Psoas muscle (tissue), 8 donors: Measurements from ENCODE around the gene TMPRSS11B. TPM values are rescaled to one million over a fixed set of nuclear protein-coding genes. Genes with fewer than 3 reads are reported as not detected.

ENCODE experiments used
- ATAC-seq, 4 donors: fragments of 200-7000 bp; cut with Tn5 transposase; one replicate each; pipeline ENCODE4 v1.9.1; 2020; ENCODE audit warnings: moderate library complexity in 3 of 4, mild to moderate bottlenecking in 2 of 4
- DNase-seq, 2 donors: peaks; one replicate each; pipeline ENCODE4 v3.0.0-alpha.2; 2020
- H3K27ac ChIP-seq: fragments of 200-600 bp; one replicate; pipeline ENCODE4 v1.8.0; 2022
- H3K27me3 ChIP-seq, 3 donors: fragments of 200-600 bp in 1 of 3; one replicate each; pipeline versions ENCODE4 v1.6.1 to v1.8.0; 2013 to 2022; ENCODE audit warnings: low read length in 2 of 3, mild to moderate bottlenecking in 2 of 3, moderate library complexity in 1 of 3; ENCODE audit not compliant: insufficient read depth in 3 of 3
- H3K36me3 ChIP-seq, 2 donors: fragments of 200-600 bp in 1 of 2; one replicate each; pipeline versions ENCODE4 v1.6.1 to v1.8.0; 2013 to 2022; ENCODE audit warnings: low read depth in 1 of 2, mild to moderate bottlenecking in 1 of 2, moderate library complexity in 1 of 2; ENCODE audit not compliant: insufficient read depth in 1 of 2
- H3K4me1 ChIP-seq: fragments of 200-600 bp; one replicate; pipeline ENCODE4 v1.8.0; 2022
- H3K4me3 ChIP-seq: fragments of 200-600 bp; one replicate; pipeline ENCODE4 v1.8.0; 2022; ENCODE audit warnings: mild to moderate bottlenecking
- H3K9me3 ChIP-seq: fragments of 200-600 bp; one replicate; pipeline ENCODE4 v1.8.0; 2022
- WGBS, 3 donors: extraction: QIAGEN DNeasy Blood & Tissue Kit; methylation state at CpG; one replicate each; pipeline versions ENCODE4 v1.1.6 to v1.1.7; 2013; 5-methylcytosine and 5-hydroxymethylcytosine counted together
- intact Hi-C, 2 donors: fragments of 100-400 bp; cut with DNase I; formaldehyde crosslinking; loops; one replicate each; pipeline versions ENCODE4 v1.11.0 to v1.14.2; 2022
- long read RNA-seq, 2 donors: library from polyadenylated mRNA; unstranded; transcript quantifications; one replicate each; pipeline ENCODE4 v2.0.0, GENCODE V29; 2021
- polyA plus RNA-seq, 3 donors: library from polyadenylated mRNA; stranded (reverse); fragments of 200-250 nt; gene quantifications; one replicate each; pipeline ENCODE4 v1.2.3, GENCODE V29; 2013
- total RNA-seq, 4 donors: library from RNA; stranded (reverse); fragmentation: NEBNext Ultra II Directional in 2 of 4; extraction: Animal tissue kit (Norgen Biotek cat#: 25700) in 2 of 4; gene quantifications; one replicate each; pipeline versions ENCODE4 v1.2.1 to v1.2.4, GENCODE V29; 2021 to 2023
- TF ChIP-seq, protein P1 (sequence below): fragments of 200-600 bp; IDR thresholded peaks from one replicate; pipeline ENCODE4 v1.8.0; 2022; ENCODE audit warnings: antibody characterized with exemption
- donor health status: healthy with polysubstance abuse.
- donor health status: DM: no; HTN: no; CAD: no; lungs with moderate emphysema.
- donor health status: Bipolar disorder and iron deficiency.
- donor health status: healthy.
- donor health status: DM: yes; HTN: yes; CAD: no.
- donor health status: DM: no; HTN: no; CAD: no.
- donor health status: DM: no; HTN: no; CAD: no.
- donor health status: DM: yes; HTN: yes; CAD: no.

TMPRSS11B gene, protein sequence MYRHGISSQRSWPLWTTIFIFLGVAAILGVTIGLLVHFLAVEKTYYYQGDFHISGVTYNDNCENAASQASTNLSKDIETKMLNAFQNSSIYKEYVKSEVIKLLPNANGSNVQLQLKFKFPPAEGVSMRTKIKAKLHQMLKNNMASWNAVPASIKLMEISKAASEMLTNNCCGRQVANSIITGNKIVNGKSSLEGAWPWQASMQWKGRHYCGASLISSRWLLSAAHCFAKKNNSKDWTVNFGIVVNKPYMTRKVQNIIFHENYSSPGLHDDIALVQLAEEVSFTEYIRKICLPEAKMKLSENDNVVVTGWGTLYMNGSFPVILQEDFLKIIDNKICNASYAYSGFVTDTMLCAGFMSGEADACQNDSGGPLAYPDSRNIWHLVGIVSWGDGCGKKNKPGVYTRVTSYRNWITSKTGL
- total RNA-seq (not detected), polyA plus RNA-seq (under 1 TPM in 2 of 3 donors, not detected in 1; 0.03 TPM)
- long read RNA-seq, donor 1, result 0 reads
- long read RNA-seq, donor 2, result 0 reads

DNA sequence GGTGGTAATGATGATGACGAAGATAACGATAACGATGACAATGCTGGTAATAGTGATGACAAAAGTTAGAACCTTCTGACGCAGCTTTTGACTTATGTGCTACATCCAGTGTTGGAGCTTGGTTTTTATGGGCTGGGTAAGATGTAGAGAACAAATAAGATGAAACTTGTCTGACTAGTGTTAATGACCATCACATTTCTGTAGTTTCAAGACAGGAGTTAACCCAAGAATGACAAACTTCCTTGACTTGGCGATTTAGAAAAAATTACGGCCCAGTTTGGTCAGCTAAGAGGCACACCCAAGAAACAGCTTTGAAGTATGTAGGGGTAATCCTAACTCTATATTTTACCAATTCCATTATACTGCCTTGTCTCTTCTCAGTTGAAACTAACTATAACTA is at the start of gene TMPRSS11B:
Gene TMPRSS11B (minus strand): TSS at position 101 of the 400 bp plus-strand sequence. CDS start 136 bp downstream, outside the sequence.
- Histone ChIP-seq H3K27ac (no peak within 1 kb of the TSS), H3K27me3 (no peaks in the 10 kb centered on the region), H3K4me1 (no peaks in the 10 kb centered on the region), H3K9me3 (no peaks in the 10 kb centered on the region), H3K36me3 (no peaks in the 10 kb centered on the region), H3K4me3 (no peak within 1 kb of the TSS)
- ATAC-seq (no peak), DNase-seq (no peak)
- TF ChIP-seq, protein P1, sequence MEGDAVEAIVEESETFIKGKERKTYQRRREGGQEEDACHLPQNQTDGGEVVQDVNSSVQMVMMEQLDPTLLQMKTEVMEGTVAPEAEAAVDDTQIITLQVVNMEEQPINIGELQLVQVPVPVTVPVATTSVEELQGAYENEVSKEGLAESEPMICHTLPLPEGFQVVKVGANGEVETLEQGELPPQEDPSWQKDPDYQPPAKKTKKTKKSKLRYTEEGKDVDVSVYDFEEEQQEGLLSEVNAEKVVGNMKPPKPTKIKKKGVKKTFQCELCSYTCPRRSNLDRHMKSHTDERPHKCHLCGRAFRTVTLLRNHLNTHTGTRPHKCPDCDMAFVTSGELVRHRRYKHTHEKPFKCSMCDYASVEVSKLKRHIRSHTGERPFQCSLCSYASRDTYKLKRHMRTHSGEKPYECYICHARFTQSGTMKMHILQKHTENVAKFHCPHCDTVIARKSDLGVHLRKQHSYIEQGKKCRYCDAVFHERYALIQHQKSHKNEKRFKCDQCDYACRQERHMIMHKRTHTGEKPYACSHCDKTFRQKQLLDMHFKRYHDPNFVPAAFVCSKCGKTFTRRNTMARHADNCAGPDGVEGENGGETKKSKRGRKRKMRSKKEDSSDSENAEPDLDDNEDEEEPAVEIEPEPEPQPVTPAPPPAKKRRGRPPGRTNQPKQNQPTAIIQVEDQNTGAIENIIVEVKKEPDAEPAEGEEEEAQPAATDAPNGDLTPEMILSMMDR, result no peak
- WGBS, 3 donors, result 89 to 93% (median 90%) methylated on average over 6 of the region's 6 CpGs
- intact Hi-C loops, result no loop called here

DNA sequence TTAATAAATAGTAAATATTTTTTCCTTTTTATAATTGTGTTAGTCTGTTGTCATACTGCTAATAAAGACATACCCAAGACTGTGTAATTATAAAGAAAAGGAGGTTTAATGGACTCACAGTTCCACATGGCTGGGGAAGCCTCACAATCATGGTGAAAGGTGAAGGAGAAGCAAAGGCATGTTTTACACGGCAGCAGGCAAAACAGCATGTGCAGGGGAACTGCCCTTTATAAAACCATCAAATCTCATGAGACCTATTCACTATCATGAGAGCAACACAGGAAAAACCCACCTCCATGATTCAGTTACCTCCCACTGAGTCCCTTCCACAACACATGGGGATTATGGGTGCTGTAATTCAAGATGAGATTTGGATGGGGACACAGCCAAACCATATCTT is 45.8 kb upstream of the TMPRSS11B start:
- TF ChIP-seq, protein P1, result no peak
- intact Hi-C loops, result no loop called here

DNA sequence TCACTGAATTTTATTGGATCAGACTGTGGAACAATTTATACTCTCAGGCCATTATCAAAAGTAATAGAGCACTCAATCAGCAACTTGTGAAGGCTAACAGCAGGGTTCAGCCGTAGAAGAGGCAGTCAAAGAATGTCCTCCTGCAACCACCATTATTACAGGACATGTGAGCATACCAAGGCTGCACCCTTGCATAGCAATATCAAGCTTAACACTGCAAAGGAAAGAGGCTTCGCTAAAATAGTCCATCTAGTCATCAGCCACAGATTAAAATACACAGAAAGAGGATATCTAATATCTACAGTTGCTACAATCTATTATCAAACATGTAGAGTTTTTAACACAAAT is 42.9 kb upstream of the TMPRSS11B start:
- TF ChIP-seq, protein P1, result no peak
- H3K9me3 ChIP-seq, result no peaks in the 10 kb centered on the region
- intact Hi-C loops, result no loop called here
- H3K4me1 ChIP-seq, result no peaks in the 10 kb centered on the region
- H3K36me3 ChIP-seq, result no peaks in the 10 kb centered on the region
- ATAC-seq (no peak), DNase-seq (no peak)
- H3K4me3 ChIP-seq, result no peak overlapping the region
- 47 to 62% (median 61%) methylated on average over 2 of the region's 2 CpGs for WGBS, 3 donors
- no peaks in the 10 kb centered on the region for H3K27me3 ChIP-seq
- no peak overlapping the region for H3K27ac ChIP-seq

More for the DNA sequence above, 45.8 kb upstream of the TMPRSS11B start:
- Histone ChIP-seq H3K4me3 (no peak overlapping the region), H3K36me3 (no peaks in the 10 kb centered on the region), H3K9me3 (no peaks in the 10 kb centered on the region), H3K27me3 (no peaks in the 10 kb centered on the region), H3K27ac (no peak overlapping the region), H3K4me1 (no peaks in the 10 kb centered on the region)
- WGBS, 3 donors, result 74 to 95% (median 81%) methylated on average over 1 of the region's 1 CpG
- no peak for ATAC-seq
- DNase-seq, result no peak

DNA sequence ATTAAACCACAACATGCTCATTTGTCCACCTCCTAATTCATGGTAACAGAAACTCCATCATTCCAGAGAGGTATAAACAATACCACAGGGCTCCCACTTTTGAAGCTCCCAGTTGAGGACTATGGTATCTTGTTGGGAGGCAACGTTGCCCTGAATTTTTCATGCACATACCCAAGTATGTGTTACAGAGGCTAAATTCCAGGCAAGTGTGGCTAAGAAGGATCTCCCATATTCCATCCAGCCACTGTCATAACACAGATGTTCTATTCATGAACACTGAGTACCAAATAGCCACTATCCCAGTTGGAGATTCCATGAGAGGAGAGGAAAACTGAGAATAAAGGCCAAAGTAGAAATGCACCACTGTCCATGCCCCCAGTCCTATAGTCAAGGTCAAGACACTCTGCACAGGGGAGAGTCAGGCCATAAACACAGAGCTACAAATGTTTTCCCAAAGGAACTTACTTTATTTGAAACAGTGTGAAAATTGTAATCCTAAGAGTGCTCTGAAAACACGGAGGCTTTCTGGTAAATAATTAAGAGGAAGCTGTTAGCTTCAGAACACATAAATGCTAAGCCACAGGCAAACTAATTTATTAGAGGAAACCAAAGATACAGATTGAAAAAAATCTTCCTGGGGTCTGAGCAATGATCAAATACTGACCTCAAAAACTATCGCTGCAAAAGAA is 42.4 kb upstream of the TMPRSS11B start:
- no peaks in the 10 kb centered on the region for H3K9me3 ChIP-seq
- ATAC-seq (no peak), DNase-seq (no peak)
- no peak overlapping the region for H3K4me3 ChIP-seq
- WGBS, 3 donors, result 51 to 63% (median 58%) methylated on average over 3 of the region's 3 CpGs
- intact Hi-C loops, result no loop called here
- H3K27me3 ChIP-seq, result no peaks in the 10 kb centered on the region
- H3K4me1 ChIP-seq, result no peaks in the 10 kb centered on the region
- H3K36me3 ChIP-seq, result no peaks in the 10 kb centered on the region
- TF ChIP-seq, protein P1, result no peak
- H3K27ac ChIP-seq, result no peak overlapping the region
